Measurements from ENCODE around the gene FAM107A. TPM values are rescaled to one million over a fixed set of nuclear protein-coding genes. Genes with fewer than 3 reads are reported as not detected.

FAM107A gene
- total RNA-seq, 1 experiment from 2014 or later = not detected

- H3K4me3 Mint-ChIP-seq (ENCODE audit: unreplicated experiment) = no peak overlapping the region
- ChIA-PET CTCF (interaction anchor here (0.7 kb wide), 1 partner anchor 56 kb away, joined by 3 read pairs; no protein-coding TSS in a partner anchor), POLR2A (no interaction called here)
- H3K36me3 Mint-ChIP-seq (ENCODE audit: insufficient read depth, unreplicated experiment) = no peaks in the 10 kb centered on the region
- H3K4me1 Mint-ChIP-seq (ENCODE audit: insufficient read depth, unreplicated experiment) = no peaks in the 10 kb centered on the region
- DNase-seq (ENCODE audit: unreplicated experiment) = no peak
- no TSS peak for BruUV-seq (replicated peaks)
- no peaks in the 10 kb centered on the region for H3K27me3 Mint-ChIP-seq (ENCODE audit: insufficient read depth, unreplicated experiment)
- intact Hi-C loops (cut with micrococcal nuclease) = no loop called here
- no peak overlapping the region for H3K27ac Mint-ChIP-seq (ENCODE audit: low read depth, unreplicated experiment)
- no peak for TF ChIP-seq CTCF (IDR thresholded peaks at IDR 0.05; ENCODE audit: unreplicated experiment)
- no peaks in the 10 kb centered on the region for H3K9me3 Mint-ChIP-seq (ENCODE audit: unreplicated experiment)
Measured at GRCh38 chr3:58519668-58520402, 57.4 kb downstream of the FAM107A start.

- TF ChIP-seq CTCF (IDR thresholded peaks at IDR 0.05; ENCODE audit: unreplicated experiment) = no peak
- ChIA-PET CTCF (interaction anchor here (1.3 to 1.8 kb wide), 5 partner anchors 12 to 211 kb away, joined by 4 to 7 read pairs (median 5); no protein-coding TSS in a partner anchor), POLR2A (no interaction called here)
- Mint-ChIP-seq H3K27me3 (ENCODE audit: insufficient read depth, unreplicated experiment) (no peaks in the 10 kb centered on the region), H3K36me3 (ENCODE audit: insufficient read depth, unreplicated experiment) (no peaks in the 10 kb centered on the region), H3K4me1 (ENCODE audit: insufficient read depth, unreplicated experiment) (no peaks in the 10 kb centered on the region), H3K9me3 (ENCODE audit: unreplicated experiment) (no peaks in the 10 kb centered on the region), H3K27ac (ENCODE audit: low read depth, unreplicated experiment) (no peak overlapping the region), H3K4me3 (ENCODE audit: unreplicated experiment) (no peak overlapping the region)
- BruUV-seq (replicated peaks) = no TSS peak
- no peak for DNase-seq (ENCODE audit: unreplicated experiment)
- intact Hi-C loops (cut with micrococcal nuclease) = no loop called here
Measured at GRCh38 chr3:58518291-58518789, 58.9 kb downstream of the FAM107A start.

GRCh38 chr3:58514405-58514804 lies 62.8 kb downstream of the FAM107A start:
- Mint-ChIP-seq H3K36me3 (ENCODE audit: insufficient read depth, unreplicated experiment) (no peaks in the 10 kb centered on the region), H3K4me1 (ENCODE audit: insufficient read depth, unreplicated experiment) (no peaks in the 10 kb centered on the region), H3K9me3 (ENCODE audit: unreplicated experiment) (no peaks in the 10 kb centered on the region), H3K27ac (ENCODE audit: low read depth, unreplicated experiment) (no peak overlapping the region), H3K27me3 (ENCODE audit: insufficient read depth, unreplicated experiment) (no peaks in the 10 kb centered on the region), H3K4me3 (ENCODE audit: unreplicated experiment) (no peak overlapping the region)
- intact Hi-C loops (cut with micrococcal nuclease) = no loop called here
- BruUV-seq (replicated peaks) = no TSS peak
- CTCF ChIA-PET = no interaction called here
- POLR2A ChIA-PET = interaction anchor here (1.1 kb wide), 1 partner anchor 12 kb away, joined by 3 read pairs; no protein-coding TSS in a partner anchor
- no peak for DNase-seq (ENCODE audit: unreplicated experiment)
- TF ChIP-seq CTCF (IDR thresholded peaks at IDR 0.05; ENCODE audit: unreplicated experiment) = no peak

Other genes starting within 250 kb of the FAM107A start
- 55.1 and 62.2 TPM in 2 replicates for gene PXK, start 244.5 kb downstream of the FAM107A start, total RNA-seq (2022)
- gene PDHB, start 143.6 kb downstream of the FAM107A start, total RNA-seq (2022) = 52.2 and 62.2 TPM in 2 replicates
- 9.9 and 10.6 TPM in 2 replicates for gene KCTD6, start 85.3 kb downstream of the FAM107A start, total RNA-seq (2022)
- 4.3 and 14.4 TPM in 2 replicates for gene ACOX2, start 40.2 kb downstream of the FAM107A start, total RNA-seq (2022)
- not detected in 2 replicates for gene FAM3D, start 89.4 kb upstream of the FAM107A start, total RNA-seq (2022)